GM12892 (cell line): ENCODE results near the gene POU6F2.

ENCODE experiments used
- POLR2A ChIP-seq: IDR thresholded peaks from 2 replicates; pipeline ENCODE4 v1.6.1; 2011; ENCODE audit warnings: low read depth, low read length, control low read depth
- TAF1 ChIP-seq: IDR thresholded peaks from 2 replicates; pipeline ENCODE4 v1.6.1; 2011; ENCODE audit warnings: low read depth, mild to moderate bottlenecking, control low read depth, low read length, borderline replicate concordance

DNA sequence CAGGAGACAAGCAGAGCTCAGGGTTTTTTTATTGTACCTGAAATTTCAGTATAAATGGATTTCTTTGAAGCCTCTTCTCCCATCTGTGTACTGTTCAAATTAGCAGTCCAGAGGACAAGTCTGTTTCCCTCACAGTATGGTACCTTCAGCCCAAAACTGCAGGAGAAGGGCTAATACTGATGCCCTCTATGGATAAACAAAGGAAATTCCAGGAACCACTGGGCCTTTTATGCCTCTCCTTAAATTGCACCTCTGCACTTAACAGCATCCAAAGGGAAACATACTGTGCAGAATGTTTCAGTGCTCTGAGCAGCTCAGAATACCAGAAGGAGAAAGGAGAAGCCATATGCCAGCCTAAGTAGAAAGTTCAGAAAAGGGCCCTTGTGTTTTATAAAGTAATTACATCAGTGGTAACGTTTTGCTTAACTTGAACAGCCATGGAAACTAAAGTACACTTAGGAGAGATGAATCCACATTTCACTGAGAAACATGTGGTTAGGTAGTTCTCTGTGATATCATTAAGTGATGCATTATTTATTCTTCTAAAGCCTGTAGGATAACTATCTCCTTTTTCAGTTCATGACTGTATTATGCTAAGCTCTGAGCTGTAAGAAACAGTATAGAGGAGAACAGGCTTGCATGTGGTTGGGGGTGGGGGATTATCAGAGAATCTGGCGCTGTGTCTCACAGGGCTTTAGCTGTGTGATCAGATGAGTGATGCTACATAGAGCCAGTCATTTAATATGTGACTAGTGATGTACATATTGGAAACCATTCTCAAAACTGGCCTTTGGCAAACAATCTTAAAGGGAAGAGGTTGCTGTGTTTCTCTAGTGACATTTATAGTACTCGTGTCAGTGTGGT, 111.3 kb downstream of the POU6F2 start:
- TF ChIP-seq POLR2A = no peak
- TF ChIP-seq TAF1 = no peak
